Globus pallidus (tissue), 1 donor: ENCODE results near the gene TMEM229B.

ENCODE experiments used
- DNase-seq: peaks from one replicate; pipeline ENCODE4 v3.0.0-alpha.2; 2015; ENCODE audit warnings: low spot score

TMEM229B gene

GRCh38 chr14:67514650-67515385 lies 26.3 kb upstream of the TMEM229B start:
- no peak for DNase-seq

- DNase-seq = no peak
Observed at GRCh38 chr14:67514203-67514607, 25.7 kb upstream of the TMEM229B start.

GRCh38 chr14:67513631-67514108 lies 25.1 kb upstream of the TMEM229B start:
- DNase-seq = no peak

- DNase-seq = no peak
Observed at GRCh38 chr14:67512463-67513310, 24.2 kb upstream of the TMEM229B start.

GRCh38 chr14:67510836-67511235 lies 22.3 kb upstream of the TMEM229B start:
- no peak for DNase-seq

- DNase-seq = no peak
Observed at GRCh38 chr14:67510121-67510520, 21.6 kb upstream of the TMEM229B start.

- DNase-seq = no peak
Observed at GRCh38 chr14:67508956-67509355, 20.4 kb upstream of the TMEM229B start.

GRCh38 chr14:67505254-67505653 lies 16.7 kb upstream of the TMEM229B start:
- DNase-seq = no peak

- no peak for DNase-seq
Observed at GRCh38 chr14:67503331-67503730, 14.8 kb upstream of the TMEM229B start.

GRCh38 chr14:67502867-67503266 lies 14.3 kb upstream of the TMEM229B start:
- DNase-seq = no peak

GRCh38 chr14:67501670-67502069 lies 13.1 kb upstream of the TMEM229B start:
- DNase-seq = no peak

- no peak for DNase-seq
Observed at GRCh38 chr14:67500981-67501380, 12.5 kb upstream of the TMEM229B start.

GRCh38 chr14:67497716-67498115 lies 9.2 kb upstream of the TMEM229B start:
- no peak for DNase-seq

GRCh38 chr14:67497216-67497615 lies 8.7 kb upstream of the TMEM229B start:
- no peak for DNase-seq

GRCh38 chr14:67495827-67496226 lies 7.3 kb upstream of the TMEM229B start:
- no peak for DNase-seq

GRCh38 chr14:67493092-67493717 lies 4.7 kb upstream of the TMEM229B start:
- no peak for DNase-seq

GRCh38 chr14:67492538-67492937 lies 4.0 kb upstream of the TMEM229B start:
- no peak for DNase-seq

GRCh38 chr14:67491741-67492507 lies 3.4 kb upstream of the TMEM229B start:
- no peak for DNase-seq

GRCh38 chr14:67491285-67491684 lies 2.8 kb upstream of the TMEM229B start:
- no peak for DNase-seq

GRCh38 chr14:67490196-67490595 lies 1.7 kb upstream of the TMEM229B start:
- no peak for DNase-seq

GRCh38 chr14:67487332-67487731 lies 1.2 kb downstream of the TMEM229B start:
- no peak for DNase-seq

GRCh38 chr14:67486890-67487289 lies 1.6 kb downstream of the TMEM229B start:
- DNase-seq = no peak
